ENCODE results near the gene PLA2G4E. TPM values are rescaled to one million over a fixed set of nuclear protein-coding genes. Genes with fewer than 3 reads are reported as not detected.

Gene PLA2G4E
- total and polyA plus RNA-seq, 9 of the 15 experiments (the other 6 are each of a cell fraction or from before 2014, with no cell fraction given): 0.03 TPM; not detected in 8

GRCh38 chr15:41989573-41990242 is 31.1 kb downstream of the PLA2G4E start (continued):
- TF ChIP-seq ZBTB2 (IDR thresholded peaks at IDR 0.05) (no peak), CTCF (IDR thresholded peaks at IDR 0.05 in 2 of 3, conservative IDR thresholded peaks at IDR 0.05 in 1 of 3; ENCODE audit: insufficient read depth in 2 of 3, low read depth in 1 of 3, low read length in 3 of 3) (peak; percentile 95 to 98 (median 96)), ZKSCAN8 (CRISPR knock-in tag; IDR thresholded peaks at IDR 0.05) (no peak), CBFB (CRISPR knock-in tag; IDR thresholded peaks at IDR 0.05) (0 out of 2 replicates have a peak, but pooled peaks have one; percentile 65), RB1 (IDR thresholded peaks at IDR 0.05; ENCODE audit: low read depth) (peak; percentile 69), ZNF311 (CRISPR knock-in tag; IDR thresholded peaks at IDR 0.05) (no peak), JUND (IDR thresholded peaks at IDR 0.05; ENCODE audit: borderline replicate concordance, low read depth, low read length) (0 out of 2 replicates have a peak, but pooled peaks have one; percentile 24), JUND (tag; IDR thresholded peaks at IDR 0.05; ENCODE audit: borderline replicate concordance, low read depth, low read length) (no peak; the same call in 2 of the 3 replicates), PREB (CRISPR knock-in tag; IDR thresholded peaks at IDR 0.05) (no peak), POLR2AphosphoS2 (IDR thresholded peaks at IDR 0.05; ENCODE audit: low read length) (no peak), RAD21 (CRISPR knock-in tag; conservative IDR thresholded peaks at IDR 0.05 in 1 of 2, IDR thresholded peaks at IDR 0.05 in 1 of 2) (peak; percentile 93 to 98), REST (IDR thresholded peaks at IDR 0.05; ENCODE audit: borderline replicate concordance) (peak; percentile 91), REST (CRISPR knock-in tag; IDR thresholded peaks at IDR 0.05; ENCODE audit: low read depth) (no peak), RBM34 (IDR thresholded peaks at IDR 0.05; ENCODE audit: borderline replicate concordance, insufficient read depth, low read length) (no peak), ZNF551 (CRISPR knock-in tag; IDR thresholded peaks at IDR 0.05) (no peak)
